Endodermal cell (in vitro differentiated cells): Measurements from ENCODE around the gene SLC15A3. TPM values are rescaled to one million over a fixed set of nuclear protein-coding genes. Genes with fewer than 3 reads are reported as not detected.

Source experiments
- DNase-seq: peaks from one replicate; pipeline ENCODE4 v3.0.0-alpha.2; 2017
- H3K27ac ChIP-seq: 2 replicates; pipeline ENCODE4 v1.5.1; 2013; ENCODE audit warnings: mild to moderate bottlenecking, low read depth, low read length, moderate library complexity
- H3K27me3 ChIP-seq: 2 replicates; pipeline ENCODE4 v1.6.1; 2013; ENCODE audit warnings: mild to moderate bottlenecking, low read length, moderate library complexity; ENCODE audit not compliant: insufficient read depth, control insufficient read depth, poor library complexity, severe bottlenecking
- H3K36me3 ChIP-seq: 2 replicates; pipeline ENCODE4 v1.7.0; 2013; ENCODE audit warnings: mild to moderate bottlenecking, low read length, moderate library complexity; ENCODE audit not compliant: control insufficient read depth, insufficient read depth
- H3K4me1 ChIP-seq: one replicate; pipeline ENCODE4 v1.7.0; 2013; ENCODE audit warnings: low read length; ENCODE audit not compliant: control insufficient read depth, insufficient read depth
- H3K4me3 ChIP-seq: 2 replicates; pipeline ENCODE4 v1.5.1; 2013; ENCODE audit warnings: mild to moderate bottlenecking, low read length, moderate library complexity
- H3K9ac ChIP-seq: 2 replicates; pipeline ENCODE4 v1.6.1; 2013; ENCODE audit warnings: mild to moderate bottlenecking, low read length, moderate library complexity; ENCODE audit not compliant: poor library complexity, severe bottlenecking; ENCODE audit errors: extremely low read depth
- H3K9me3 ChIP-seq: 2 replicates; pipeline ENCODE4 v1.6.1; 2013; ENCODE audit warnings: mild to moderate bottlenecking, low read length, moderate library complexity; ENCODE audit not compliant: control insufficient read depth
- H3K27ac Mint-ChIP-seq: 2 replicates; pipeline ENCODE4 v1.8.0; 2020; ENCODE audit warnings: mixed read lengths
- H3K27me3 Mint-ChIP-seq: 2 replicates; pipeline ENCODE4 v1.8.0; 2021; ENCODE audit warnings: mild to moderate bottlenecking, mixed read lengths; ENCODE audit not compliant: insufficient read depth
- H3K36me3 Mint-ChIP-seq: 2 replicates; pipeline ENCODE4 v1.8.0; 2020; ENCODE audit warnings: low read depth, mixed read lengths
- H3K4me1 Mint-ChIP-seq: 2 replicates; pipeline ENCODE4 v1.8.0; 2020; ENCODE audit warnings: mixed read lengths
- H3K4me3 Mint-ChIP-seq: 2 replicates; pipeline ENCODE4 v1.8.0; 2020; ENCODE audit warnings: mild to moderate bottlenecking, moderate library complexity, mixed read lengths
- H3K9me3 Mint-ChIP-seq: 2 replicates; pipeline ENCODE4 v1.8.0; 2020; ENCODE audit warnings: mild to moderate bottlenecking, mixed read lengths
- CTCF ChIP-seq: fragments of 200-600 bp; sonication (generic); conservative IDR thresholded peaks from 2 replicates; pipeline ENCODE4 v1.5.0; 2021; ENCODE audit warnings: antibody characterized with exemption, mild to moderate bottlenecking
- WGBS, 2 experiments: methylation state at CpG; one replicate each; pipeline versions ENCODE4 v1.1.5 to v1.1.7; 2013; ENCODE audit warnings: missing lambda C conversion rate in 2 of 2, mixed read lengths in 1 of 2; ENCODE audit not compliant: insufficient coverage in 1 of 2, insufficient read length in 1 of 2; 5-methylcytosine and 5-hydroxymethylcytosine counted together
- total RNA-seq, 2 donors: library from RNA; stranded (reverse); fragmentation: NEBNext Ultra II Directional in 1 of 2; extraction: Animal tissue kit (Norgen Biotek cat#: 25700) in 1 of 2; gene quantifications; 2 replicates in 1 of 2; 3 replicates in 1 of 2; pipeline ENCODE4 v1.2.1, GENCODE V29; 2021

Gene SLC15A3
- total RNA-seq, 2 donors from 2014 or later, result 1.4 to 1.6 TPM

GRCh38 chr11:60895687-60896086 lies 56.3 kb downstream of the SLC15A3 start:
- no peak overlapping the region for H3K9ac ChIP-seq
- no peak for DNase-seq
- no peaks in the 10 kb centered on the region for H3K4me1 Mint-ChIP-seq
- TF ChIP-seq CTCF, result no peak
- 96% methylated on average over 5 of the region's 5 CpGs; no CpG with 5 or more reads in 1 of the 2 experiments for WGBS, 2 experiments
- H3K4me3 Mint-ChIP-seq, result no peak overlapping the region
- H3K4me3 ChIP-seq, result no peak overlapping the region
- H3K27me3 ChIP-seq, result no peaks in the 10 kb centered on the region
- no peak overlapping the region for H3K27ac ChIP-seq
- H3K27ac Mint-ChIP-seq, result no peak overlapping the region
- peaks cover 63% of the 10 kb centered on the region for H3K36me3 Mint-ChIP-seq
- no peaks in the 10 kb centered on the region for H3K4me1 ChIP-seq
- H3K27me3 Mint-ChIP-seq, result no peaks in the 10 kb centered on the region
- peaks cover 83% of the 10 kb centered on the region for H3K36me3 ChIP-seq
- H3K9me3 Mint-ChIP-seq, result no peaks in the 10 kb centered on the region
- H3K9me3 ChIP-seq, result no peaks in the 10 kb centered on the region

- DNase-seq, result peak; percentile 33
- WGBS, 2 experiments, result 93 to 97% methylated on average over 2 to 7 of the region's 7 CpGs
- Histone ChIP-seq H3K9ac (no peak overlapping the region), H3K9me3 (no peaks in the 10 kb centered on the region), H3K27me3 (no peaks in the 10 kb centered on the region), H3K4me3 (no peak overlapping the region), H3K4me1 (no peaks in the 10 kb centered on the region), H3K36me3 (peaks cover 45% of the 10 kb centered on the region), H3K27ac (no peak overlapping the region)
- Mint-ChIP-seq H3K36me3 (peaks cover 38% of the 10 kb centered on the region), H3K27me3 (no peaks in the 10 kb centered on the region), H3K4me1 (no peaks in the 10 kb centered on the region), H3K4me3 (no peak overlapping the region), H3K27ac (no peak overlapping the region), H3K9me3 (no peaks in the 10 kb centered on the region)
- no peak for TF ChIP-seq CTCF
Observed at GRCh38 chr11:60891103-60891741, 60.8 kb downstream of the SLC15A3 start.

GRCh38 chr11:60890696-60891095 lies 61.3 kb downstream of the SLC15A3 start:
- H3K27ac ChIP-seq, result no peak overlapping the region
- 92 to 98% methylated on average over 2 to 4 of the region's 5 CpGs for WGBS, 2 experiments
- H3K4me1 ChIP-seq, result no peaks in the 10 kb centered on the region
- no peak overlapping the region for H3K9ac ChIP-seq
- Mint-ChIP-seq H3K27me3 (no peaks in the 10 kb centered on the region), H3K27ac (no peak overlapping the region), H3K9me3 (no peaks in the 10 kb centered on the region), H3K36me3 (peaks cover 33% of the 10 kb centered on the region), H3K4me3 (no peak overlapping the region), H3K4me1 (no peaks in the 10 kb centered on the region)
- TF ChIP-seq CTCF, result no peak
- DNase-seq, result peak; percentile 23
- peaks cover 40% of the 10 kb centered on the region for H3K36me3 ChIP-seq
- no peaks in the 10 kb centered on the region for H3K9me3 ChIP-seq
- H3K27me3 ChIP-seq, result no peaks in the 10 kb centered on the region
- H3K4me3 ChIP-seq, result no peak overlapping the region
